CD14-positive monocyte (primary cell): Measurements from ENCODE around the gene SUSD6. TPM values are rescaled to one million over a fixed set of nuclear protein-coding genes. Genes with fewer than 3 reads are reported as not detected.

ENCODE experiments used
- DNase-seq, 3 donors: peaks; one replicate each; pipeline ENCODE4 v3.0.0-alpha.2; 2011 to 2022
- H2AFZ ChIP-seq: 2 replicates; pipeline ENCODE4 v1.6.0; 2012; ENCODE audit warnings: mild to moderate bottlenecking, low read depth, low read length, inconsistent platforms; ENCODE audit not compliant: insufficient read depth, poor library complexity, severe bottlenecking
- H3K27ac ChIP-seq, 2 donors: 1 replicate in 1 of 2; 2 replicates in 1 of 2; pipeline ENCODE4 v1.5.1; 2012 to 2013; ENCODE audit warnings: low read length in 2 of 2, control low read depth in 1 of 2, inconsistent platforms in 1 of 2, low read depth in 1 of 2, mild to moderate bottlenecking in 1 of 2
- H3K27me3 ChIP-seq, 2 donors: one replicate each; pipeline versions ENCODE4 v1.6.0 to v1.6.1; 2011 to 2013; ENCODE audit warnings: low read length in 2 of 2; ENCODE audit not compliant: control insufficient read depth in 2 of 2, insufficient read depth in 2 of 2
- H3K36me3 ChIP-seq, 2 donors: replicated peaks in 1 of 2; 1 replicate in 1 of 2; 2 replicates in 1 of 2; pipeline versions ENCODE4 v1.5.1 to v1.6.1; 2012 to 2013; ENCODE audit warnings: low read length in 2 of 2, control low read depth in 1 of 2, inconsistent platforms in 1 of 2, mild to moderate bottlenecking in 1 of 2; ENCODE audit not compliant: insufficient read depth in 2 of 2, control insufficient read depth in 1 of 2
- H3K4me1 ChIP-seq, 2 donors: 1 replicate in 1 of 2; 2 replicates in 1 of 2; pipeline versions ENCODE4 v1.5.1 to v1.6.1; 2012 to 2013; ENCODE audit warnings: low read length in 2 of 2, control low read depth in 1 of 2, inconsistent platforms in 1 of 2, mild to moderate bottlenecking in 1 of 2, moderate library complexity in 1 of 2; ENCODE audit not compliant: insufficient read depth in 2 of 2, control insufficient read depth in 1 of 2
- H3K4me2 ChIP-seq: replicated peaks from 2 replicates; pipeline ENCODE3; 2012; ENCODE audit warnings: low read length, moderate library complexity, mild to moderate bottlenecking; ENCODE audit not compliant: poor library complexity, severe bottlenecking; ENCODE audit errors: extremely low read depth
- H3K4me3 ChIP-seq, 3 experiments: fragments of 200-600 bp in 1 of 3; sonication (generic) in 1 of 3; replicated peaks in 1 of 3; 1 replicate in 2 of 3; 2 replicates in 1 of 3; pipeline ENCODE4 v1.5.1; 2011 to 2013; ENCODE audit warnings: low read length in 3 of 3, mild to moderate bottlenecking in 3 of 3, control low read depth in 2 of 3, low read depth in 2 of 3, inconsistent platforms in 1 of 3, moderate library complexity in 1 of 3
- H3K79me2 ChIP-seq: 2 replicates; pipeline ENCODE4 v1.6.0; 2012; ENCODE audit warnings: mild to moderate bottlenecking, control low read depth, inconsistent platforms, low read length, moderate library complexity; ENCODE audit not compliant: insufficient read depth
- H3K9ac ChIP-seq: 2 replicates; pipeline ENCODE4 v1.6.0; 2017; ENCODE audit warnings: low read length, mild to moderate bottlenecking; ENCODE audit not compliant: insufficient read depth, poor library complexity, severe bottlenecking
- H3K9me3 ChIP-seq, 2 donors: replicated peaks in 1 of 2; 1 replicate in 1 of 2; 2 replicates in 1 of 2; pipeline versions ENCODE4 v1.5.1 to v1.6.1; 2012 to 2013; ENCODE audit warnings: low read length in 2 of 2, control low read depth in 1 of 2; ENCODE audit not compliant: control insufficient read depth in 1 of 2, insufficient read depth in 1 of 2
- H4K20me1 ChIP-seq: 2 replicates; pipeline ENCODE4 v1.6.0; 2012; ENCODE audit warnings: mild to moderate bottlenecking, low read length, control low read depth, moderate library complexity; ENCODE audit not compliant: insufficient read depth
- H3K27ac Mint-ChIP-seq, 7 donors: one replicate each; pipeline ENCODE4 v1.8.0; 2020; ENCODE audit warnings: mild to moderate bottlenecking in 7 of 7, mixed read lengths in 7 of 7, moderate library complexity in 6 of 7, inconsistent platforms in 2 of 7
- H3K27me3 Mint-ChIP-seq, 3 donors: one replicate each; pipeline ENCODE4 v1.8.0; 2021 to 2022; ENCODE audit warnings: low read depth in 3 of 3, mild to moderate bottlenecking in 3 of 3, mixed read lengths in 3 of 3, moderate library complexity in 3 of 3, inconsistent platforms in 1 of 3
- H3K36me3 Mint-ChIP-seq, 2 donors: one replicate each; pipeline ENCODE4 v1.8.0; 2020; ENCODE audit warnings: mixed read lengths in 2 of 2, inconsistent platforms in 1 of 2, mild to moderate bottlenecking in 1 of 2
- H3K4me1 Mint-ChIP-seq: one replicate; pipeline ENCODE4 v1.8.0; 2020; ENCODE audit warnings: mild to moderate bottlenecking, mixed read lengths
- H3K4me3 Mint-ChIP-seq, 2 donors: one replicate each; pipeline ENCODE4 v1.8.0; 2020; ENCODE audit warnings: mild to moderate bottlenecking in 2 of 2, mixed read lengths in 2 of 2, moderate library complexity in 1 of 2
- H3K9me3 Mint-ChIP-seq, 7 donors: one replicate each; pipeline ENCODE4 v1.8.0; 2020 to 2022; ENCODE audit warnings: mixed read lengths in 7 of 7, mild to moderate bottlenecking in 6 of 7, moderate library complexity in 6 of 7, inconsistent platforms in 2 of 7
- CTCF ChIP-seq: fragments of 200-600 bp; IDR thresholded peaks from one replicate; pipeline ENCODE4 v1.8.0; 2022; ENCODE audit warnings: antibody characterized with exemption, mild to moderate bottlenecking
- WGBS: methylation state at CpG from one replicate; pipeline ENCODE4 v1.1.5; 2013; ENCODE audit warnings: missing lambda C conversion rate; ENCODE audit not compliant: insufficient coverage; 5-methylcytosine and 5-hydroxymethylcytosine counted together
- intact Hi-C, 2 donors: fragments of 100-400 bp; cut with micrococcal nuclease; formaldehyde crosslinking; loops; one replicate each; pipeline versions ENCODE4 v1.15.0 to v1.15.1; 2023
- polyA plus RNA-seq, 3 donors: library from polyadenylated mRNA; depleted of rRNA in 1 of 3; unstranded in 2 of 3; stranded (reverse) in 1 of 3; fragments of 300-500 nt in 2 of 3; fragments of >200 nt in 1 of 3; fragmentation: Illumina TruSeq in 2 of 3; gene quantifications; 1 replicate in 2 of 3; 2 replicates in 1 of 3; pipeline ENCODE4 v1.2.3, GENCODE V29; 2012 to 2021

The SUSD6 gene
- polyA plus RNA-seq, 3 donors, result 17.3 to 81.8 (median 30.1) TPM

- Histone ChIP-seq H2AFZ (no peak overlapping the region), H3K27me3 (no peaks in the 10 kb centered on the region), H3K9ac (peak overlapping the region; percentile 22), H3K79me2 (peaks cover 100% of the 10 kb centered on the region), H4K20me1 (peaks cover 99% of the 10 kb centered on the region), H3K4me2 (peak overlapping the region; percentile 52), H3K4me3 (peak overlapping the region in 1 of 3 experiments; percentile 41), H3K4me1 (peaks cover 74 to 75% of the 10 kb centered on the region in 2 donors), H3K27ac (peak overlapping the region; percentile 81 to 85), H3K36me3 (peaks cover 0 to 17% of the 10 kb centered on the region in 2 donors), H3K9me3 (no peaks in the 10 kb centered on the region)
- peaks cover 0 to 2% (median 0%) of the 10 kb centered on the region in 7 donors for H3K9me3 Mint-ChIP-seq
- H3K4me1 Mint-ChIP-seq, result peaks cover 89% of the 10 kb centered on the region
- H3K36me3 Mint-ChIP-seq, result peaks cover 28 to 29% of the 10 kb centered on the region in 2 donors
- H3K4me3 Mint-ChIP-seq, result peak overlapping the region; percentile 39 to 62
- peak overlapping the region; percentile 82 to 95 (median 92) for H3K27ac Mint-ChIP-seq
- intact Hi-C loops, result loop anchor here in 1 of 2 donors (5.0 kb wide), 1 partner anchor 38 kb away; no protein-coding TSS in a partner anchor
- no peak for TF ChIP-seq CTCF
- WGBS, result 10% methylated on average over 4 of the region's 5 CpGs
- DNase-seq, result peak in 2 of 3 donors; percentile 67 to 68
- H3K27me3 Mint-ChIP-seq, result no peaks in the 10 kb centered on the region
Observed at GRCh38 chr14:69694730-69695281, 83.4 kb downstream of the SUSD6 start.

GRCh38 chr14:69695322-69696203 is 84.2 kb downstream of the SUSD6 start:
- no peak overlapping the region for H2AFZ ChIP-seq
- peak in 1 of 3 donors; percentile 40 for DNase-seq
- peak overlapping the region in 1 of 2 donors; percentile 62 for H3K4me3 Mint-ChIP-seq
- no peak for TF ChIP-seq CTCF
- H3K9me3 Mint-ChIP-seq, result peaks cover 0 to 2% (median 0%) of the 10 kb centered on the region in 7 donors
- intact Hi-C loops, result no loop called here
- H3K27me3 ChIP-seq, result no peaks in the 10 kb centered on the region
- H3K27ac ChIP-seq, result peak overlapping the region; percentile 81 to 85
- no peak overlapping the region for H3K9ac ChIP-seq
- H3K27me3 Mint-ChIP-seq, result peaks cover 0 to 1% (median 0%) of the 10 kb centered on the region in 3 donors
- peak overlapping the region; percentile 52 for H3K4me2 ChIP-seq
- no peaks in the 10 kb centered on the region for H3K9me3 ChIP-seq
- peaks cover 100% of the 10 kb centered on the region for H3K79me2 ChIP-seq
- peak overlapping the region; percentile 25 to 95 (median 92) for H3K27ac Mint-ChIP-seq
- WGBS, result 60% methylated on average over 4 of the region's 6 CpGs
- H3K36me3 Mint-ChIP-seq, result peaks cover 21 to 22% of the 10 kb centered on the region in 2 donors
- peaks cover 82% of the 10 kb centered on the region in 2 donors for H3K4me1 ChIP-seq
- H3K4me1 Mint-ChIP-seq, result peaks cover 94% of the 10 kb centered on the region
- H3K4me3 ChIP-seq, result peak overlapping the region in 1 of 3 experiments; percentile 41
- peaks cover 99% of the 10 kb centered on the region for H4K20me1 ChIP-seq
- H3K36me3 ChIP-seq, result peaks cover 0 to 10% of the 10 kb centered on the region in 2 donors
